WI38 (cell line): ENCODE data around the gene SOWAHA.

Experiments
- H3K4me3 ChIP-seq: 2 replicates; pipeline ENCODE4 v1.5.1; 2011; ENCODE audit warnings: low read depth, mild to moderate bottlenecking, control low read depth, low read length
- CTCF ChIP-seq: IDR thresholded peaks from 2 replicates; pipeline ENCODE4 v1.5.1; 2012; ENCODE audit warnings: low read depth, mild to moderate bottlenecking, control low read depth, low read length

The SOWAHA gene

DNA sequence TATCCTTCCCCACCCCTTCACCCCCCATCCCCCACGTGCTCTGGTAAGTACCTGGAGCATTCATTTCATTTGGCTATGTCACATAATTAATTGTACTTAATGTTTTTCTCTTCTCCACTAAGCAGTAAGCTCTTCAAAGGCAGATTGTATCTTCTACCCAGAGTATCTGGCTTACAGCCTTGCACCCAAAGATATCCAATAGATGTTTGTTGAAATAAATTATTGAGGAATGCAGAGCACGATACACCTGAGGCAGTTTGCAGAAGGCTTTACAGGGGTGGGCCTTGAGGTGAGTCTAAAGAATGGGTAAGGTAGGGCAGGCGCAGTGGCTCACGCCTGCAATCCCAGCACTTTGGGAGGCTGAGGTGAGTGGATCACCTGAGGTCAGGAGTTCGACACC is 2.5 kb upstream of the SOWAHA start:
- no peak overlapping the region for H3K4me3 ChIP-seq
- TF ChIP-seq CTCF = no peak

DNA sequence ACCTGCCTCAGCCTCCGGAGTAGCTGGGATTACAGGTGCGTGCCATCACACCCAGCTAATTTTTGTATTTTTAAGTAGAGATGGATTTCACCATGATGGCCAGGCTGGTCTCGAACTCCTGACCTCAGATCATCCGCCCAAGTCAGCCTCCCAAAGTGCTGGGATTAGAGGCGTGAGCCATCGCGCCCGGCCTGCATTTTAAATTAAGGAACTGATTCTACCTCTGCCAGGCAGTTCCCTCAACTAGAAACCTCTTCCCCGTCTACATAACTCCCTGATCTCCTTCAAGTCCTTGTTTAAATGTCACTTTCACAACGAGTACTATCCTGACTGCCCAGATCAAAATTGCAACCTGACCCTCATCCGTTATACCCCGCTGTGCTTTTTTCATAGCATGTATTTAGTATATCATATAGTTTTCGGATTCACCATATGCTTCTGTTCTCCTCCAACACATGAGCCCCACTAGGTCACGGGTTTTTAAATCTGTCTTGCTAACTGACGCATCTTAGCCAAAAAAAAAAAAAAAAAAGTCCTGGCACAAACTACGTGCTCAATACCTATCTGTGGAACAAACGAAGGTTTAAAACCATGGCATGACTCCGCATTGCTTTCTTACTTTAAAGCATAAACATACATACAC is 858 bp upstream of the SOWAHA start:
- H3K4me3 ChIP-seq = no peak overlapping the region
- TF ChIP-seq CTCF = no peak

DNA sequence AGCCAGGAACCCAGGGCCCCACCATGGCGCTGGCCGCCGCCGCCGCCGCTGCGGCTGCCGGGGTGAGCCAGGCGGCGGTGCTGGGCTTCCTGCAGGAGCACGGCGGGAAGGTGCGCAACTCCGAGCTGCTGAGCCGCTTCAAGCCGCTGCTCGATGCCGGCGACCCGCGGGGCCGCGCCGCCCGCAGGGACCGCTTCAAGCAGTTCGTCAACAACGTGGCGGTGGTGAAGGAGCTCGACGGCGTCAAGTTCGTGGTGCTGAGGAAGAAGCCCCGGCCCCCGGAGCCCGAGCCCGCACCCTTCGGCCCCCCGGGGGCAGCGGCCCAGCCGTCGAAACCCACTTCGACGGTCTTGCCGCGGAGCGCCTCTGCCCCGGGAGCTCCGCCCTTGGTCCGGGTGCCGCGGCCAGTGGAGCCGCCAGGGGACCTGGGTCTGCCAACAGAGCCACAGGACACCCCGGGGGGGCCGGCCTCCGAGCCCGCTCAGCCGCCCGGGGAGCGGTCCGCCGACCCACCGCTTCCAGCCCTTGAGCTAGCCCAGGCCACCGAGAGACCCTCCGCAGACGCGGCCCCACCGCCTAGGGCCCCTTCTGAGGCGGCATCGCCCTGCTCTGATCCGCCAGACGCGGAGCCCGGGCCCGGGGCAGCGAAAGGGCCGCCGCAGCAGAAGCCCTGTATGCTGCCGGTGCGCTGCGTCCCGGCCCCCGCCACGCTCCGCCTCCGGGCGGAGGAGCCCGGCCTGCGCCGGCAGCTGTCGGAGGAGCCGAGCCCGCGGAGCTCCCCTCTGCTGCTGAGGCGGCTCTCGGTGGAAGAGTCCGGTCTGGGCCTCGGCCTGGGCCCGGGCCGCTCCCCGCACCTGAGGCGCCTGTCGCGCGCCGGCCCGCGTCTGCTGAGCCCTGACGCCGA is 749 bp downstream of the SOWAHA start:
- peak overlapping the region; percentile 35 for H3K4me3 ChIP-seq
- no peak for TF ChIP-seq CTCF

GRCh38 chr5:132814503-132815294 is 1.6 kb downstream of the SOWAHA start:
- H3K4me3 ChIP-seq = no peak overlapping the region

DNA sequence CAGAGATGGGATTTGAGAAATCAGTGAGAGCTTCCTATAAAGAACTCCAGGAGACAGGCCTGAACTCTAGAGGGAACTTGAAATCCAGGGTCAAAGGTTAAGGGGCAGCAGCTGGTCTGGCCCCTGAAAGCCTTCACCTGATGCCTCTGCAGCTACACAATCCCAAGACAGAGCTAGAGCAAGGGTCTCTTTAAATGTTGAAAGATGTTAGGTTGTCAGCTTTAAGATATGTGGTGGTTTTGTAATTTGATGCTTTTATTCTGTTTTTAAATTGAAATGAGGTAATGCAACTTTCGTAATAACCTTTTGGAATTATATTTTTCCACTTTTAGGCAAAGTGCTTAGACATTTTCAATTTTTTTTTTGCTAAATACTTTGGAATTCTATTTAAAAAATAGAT is 2.4 kb downstream of the SOWAHA start:
- TF ChIP-seq CTCF = no peak
- no peak overlapping the region for H3K4me3 ChIP-seq

More at GRCh38 chr5:132814503-132815294, 1.6 kb downstream of the SOWAHA start:
- no peak for TF ChIP-seq CTCF

- TF ChIP-seq CTCF = no peak
- no peak overlapping the region for H3K4me3 ChIP-seq
These were observed 3.0 kb downstream of the SOWAHA start for GRCh38 chr5:132816083-132816482.

GRCh38 chr5:132816554-132816953 is 3.5 kb downstream of the SOWAHA start:
- no peak for TF ChIP-seq CTCF
- H3K4me3 ChIP-seq = no peak overlapping the region
